ENCODE data around the gene MAPK1. TPM values are rescaled to one million over a fixed set of nuclear protein-coding genes. Genes with fewer than 3 reads are reported as not detected.

The MAPK1 gene
- total RNA-seq, 1 experiment from 2014 or later, result 90.3 TPM

GRCh38 chr22:21904250-21904789, 36.9 kb upstream of the MAPK1 start:
- Mint-ChIP-seq H3K27ac (peak overlapping the region in 1 of 3 experiments; percentile 44; a peak in 1 of 7 replicates), H3K36me3 (ENCODE audit: insufficient read depth in 1 of 3, low read depth in 3 of 3) (no peaks in the 10 kb centered on the region; a peak in 1 of 7 replicates), H3K4me1 (no peaks in the 10 kb centered on the region), H3K9me3 (no peaks in the 10 kb centered on the region), H3K4me3 (no peak overlapping the region), H3K27me3 (ENCODE audit: low read depth) (peaks cover 16% of the 10 kb centered on the region)
- H4K20me1 ChIP-seq (ENCODE audit: control insufficient read depth, insufficient read depth, insufficient read length), result no peaks in the 10 kb centered on the region
- no peaks in the 10 kb centered on the region for H3K9me3 ChIP-seq (ENCODE audit: control insufficient read depth, low read depth, low read length)
- no peak overlapping the region for H3T11ph ChIP-seq (ENCODE audit: low read length)
- no peak overlapping the region for H4K8ac ChIP-seq (replicated peaks; ENCODE audit: insufficient read length, low read depth, low read length)
- no peak overlapping the region for H3K4ac ChIP-seq (ENCODE audit: low read depth, low read length)
- no peaks in the 10 kb centered on the region for H3K79me2 ChIP-seq (ENCODE audit: insufficient read depth, low read length)
- no peaks in the 10 kb centered on the region for H3K23me2 ChIP-seq (ENCODE audit: insufficient read length, low read depth, low read length, poor library complexity, severe bottlenecking)
- no peak overlapping the region for H4K5ac ChIP-seq (ENCODE audit: insufficient read length, low read depth, low read length)
- H3K56ac ChIP-seq (ENCODE audit: insufficient read length, low read depth, low read length), result no peak overlapping the region
- no peak overlapping the region for H2BK20ac ChIP-seq (ENCODE audit: low read depth, low read length, poor library complexity, severe bottlenecking)
- no peak overlapping the region for H3K23ac ChIP-seq (ENCODE audit: insufficient read length, low read depth, low read length)
- H2BK12ac ChIP-seq (ENCODE audit: insufficient read length, low read depth, low read length), result no peak overlapping the region
- H3K4me2 ChIP-seq (ENCODE audit: insufficient read depth, insufficient read length, low read length), result no peak overlapping the region
- H3K79me1 ChIP-seq (ENCODE audit: insufficient read depth, low read depth, low read length, poor library complexity, severe bottlenecking), result no peaks in the 10 kb centered on the region
- no peak overlapping the region for H2BK15ac ChIP-seq (ENCODE audit: low read depth, low read length)
- H2BK5ac ChIP-seq (ENCODE audit: insufficient read length, low read length), result no peak overlapping the region
- no peak overlapping the region for H4K91ac ChIP-seq (ENCODE audit: insufficient read length, low read depth, low read length)
- H3K27ac ChIP-seq (ENCODE audit: insufficient read length, low read depth, low read length), result no peak overlapping the region
- TF ChIP-seq CTCF (conservative IDR thresholded peaks at IDR 0.05), result no peak
- H3K9ac ChIP-seq (ENCODE audit: extremely low read depth, insufficient read length, low read length), result no peak overlapping the region
- no peak overlapping the region for H2AK5ac ChIP-seq (ENCODE audit: insufficient read length, low read length)
- no peak overlapping the region for H3K18ac ChIP-seq (ENCODE audit: insufficient read length, low read depth, low read length)
- no peaks in the 10 kb centered on the region for H3K27me3 ChIP-seq (ENCODE audit: insufficient read depth, low read length)
- no peaks in the 10 kb centered on the region for H3K4me1 ChIP-seq (ENCODE audit: insufficient read depth, low read length)
- no peak overlapping the region for H2BK120ac ChIP-seq (ENCODE audit: low read depth, low read length, poor library complexity, severe bottlenecking)
- H3K14ac ChIP-seq (ENCODE audit: insufficient read depth, low read length), result 0 out of 2 replicates have a peak overlapping the region, but pooled peaks have one; percentile 28
- DNase-seq, result no peak
- no peak overlapping the region for H2AFZ ChIP-seq (ENCODE audit: low read length)
- WGBS (ENCODE audit: extremely low coverage, insufficient read length, low lambda C conversion rate), result no CpG with 5 or more reads among the region's 4 CpGs

Measured in H9 (cell line).